A673 (cell line): ENCODE data around the gene HELT. TPM values are rescaled to one million over a fixed set of nuclear protein-coding genes. Genes with fewer than 3 reads are reported as not detected.
"Not testable (repeated sequence)": the region's sequence is repeated elsewhere in the genome, so short reads cannot be mapped to it uniquely, and the experiment has no call there.

Experiments
- BruUV-seq: library from RNA; stranded (reverse); fragments of 400-500 nt; replicated peaks from 2 replicates; lab custom pipeline; 2021; lab: Mats Ljungman, UMichigan
- CTCF ChIA-PET: fragments of 300-600 bp; sonication (Branson Sonifier 250); formaldehyde crosslinking; loops from one replicate; lab custom pipeline; 2022; ENCODE audit warnings: antibody characterized with exemption; lab: Charles Lee
- POLR2A ChIA-PET: fragments of 300-600 bp; sonication (Branson Sonifier 250); formaldehyde crosslinking; loops from one replicate; lab custom pipeline; 2022; ENCODE audit warnings: antibody characterized with exemption; ENCODE audit not compliant: low non-redundant PET; lab: Charles Lee
- DNase-seq: peaks from one replicate; pipeline ENCODE4 v3.0.0-alpha.2; 2015; ENCODE audit warnings: low spot score
- H3K27ac ChIP-seq: fragments of 200-600 bp; sonication (generic); 2 replicates; pipeline ENCODE4 v1.5.1; 2016; ENCODE audit warnings: mixed run types, low read depth, mild to moderate bottlenecking, mixed read lengths, antibody characterized with exemption, low read length; ENCODE audit not compliant: poor library complexity, severe bottlenecking
- H3K27me3 ChIP-seq: fragments of 200-600 bp; sonication (generic); replicated peaks from 2 replicates; pipeline ENCODE4 v1.6.1; 2017; ENCODE audit warnings: mixed run types, low read depth, mild to moderate bottlenecking, mixed read lengths, antibody characterized with exemption, low read length; ENCODE audit not compliant: insufficient read depth, poor library complexity
- H3K36me3 ChIP-seq: fragments of 200-600 bp; sonication (generic); 2 replicates; pipeline ENCODE4 v1.6.1; 2016; ENCODE audit warnings: mixed run types, mild to moderate bottlenecking, mixed read lengths, antibody characterized with exemption, low read length; ENCODE audit not compliant: insufficient read depth, poor library complexity, severe bottlenecking
- H3K4me1 ChIP-seq: fragments of 200-600 bp; sonication (generic); 2 replicates; pipeline ENCODE4 v1.6.1; 2017; ENCODE audit warnings: mixed run types, mild to moderate bottlenecking, mixed read lengths, antibody characterized with exemption, low read length; ENCODE audit not compliant: insufficient read depth, poor library complexity, severe bottlenecking
- H3K4me3 ChIP-seq: fragments of 200-600 bp; sonication (generic); 2 replicates; pipeline ENCODE4 v1.5.1; 2016; ENCODE audit warnings: low read depth, mixed run types, mild to moderate bottlenecking, mixed read lengths, low read length; ENCODE audit not compliant: poor library complexity, severe bottlenecking
- H3K9me3 ChIP-seq: fragments of 200-600 bp; sonication (generic); 2 replicates; pipeline ENCODE4 v1.6.1; 2016; ENCODE audit warnings: mixed run types, low read depth, mild to moderate bottlenecking, mixed read lengths, antibody characterized with exemption, low read length; ENCODE audit not compliant: poor library complexity, severe bottlenecking
- CTCF ChIP-seq: fragments of 300-800, 200-600 bp; sonication (generic); conservative IDR thresholded peaks from 2 replicates; pipeline ENCODE4 v1.5.1; 2017; ENCODE audit warnings: low read depth, mild to moderate bottlenecking, antibody characterized with exemption, low read length, moderate library complexity, mixed read lengths
- EZH2 ChIP-seq: fragments of 200-600 bp; sonication (generic); IDR thresholded peaks from 2 replicates; pipeline ENCODE4 v1.6.1; 2017; ENCODE audit warnings: borderline replicate concordance, low read depth, mild to moderate bottlenecking, mixed read lengths, antibody characterized with exemption, low read length; ENCODE audit not compliant: poor library complexity, severe bottlenecking
- intact Hi-C: fragments of 100-400 bp; cut with micrococcal nuclease; formaldehyde crosslinking; loops from one replicate; pipeline ENCODE4 v1.10.0; 2022; ENCODE audit not compliant: unreplicated experiment
- total RNA-seq: library from RNA; stranded (reverse); gene quantifications from 2 replicates; pipeline ENCODE4 v1.2.3, GENCODE V29; 2021

The HELT gene
- total RNA-seq, 1 experiment from 2014 or later: not detected

GRCh38 chr4:184972991-184973390 is 45.3 kb upstream of the HELT start:
- Histone ChIP-seq H3K27me3 (no peaks in the 10 kb centered on the region), H3K36me3 (no peaks in the 10 kb centered on the region), H3K4me3 (no peak overlapping the region), H3K27ac (no peak overlapping the region), H3K9me3 (peaks cover 8% of the 10 kb centered on the region), H3K4me1 (no peaks in the 10 kb centered on the region)
- BruUV-seq: no TSS peak
- intact Hi-C loops: no loop called here
- POLR2A ChIA-PET: no interaction called here
- no peak for TF ChIP-seq EZH2
- no peak for TF ChIP-seq CTCF
- CTCF ChIA-PET: no interaction called here
- no peak for DNase-seq

GRCh38 chr4:184976348-184976747 is 41.9 kb upstream of the HELT start:
- H3K36me3 ChIP-seq, DNase-seq, H3K9me3 ChIP-seq, POLR2A ChIA-PET, BruUV-seq, intact Hi-C loops, CTCF ChIA-PET, H3K27ac ChIP-seq, H3K27me3 ChIP-seq, H3K4me1 ChIP-seq, H3K4me3 ChIP-seq: not testable (repeated sequence)

GRCh38 chr4:184977747-184978146 is 40.5 kb upstream of the HELT start:
- intact Hi-C loops: no loop called here
- no TSS peak for BruUV-seq
- H3K9me3 ChIP-seq: no peaks in the 10 kb centered on the region

More at GRCh38 chr4:184977747-184978146, 40.5 kb upstream of the HELT start:
- POLR2A ChIA-PET: no interaction called here
- no peaks in the 10 kb centered on the region for H3K36me3 ChIP-seq
- no peak overlapping the region for H3K27ac ChIP-seq
- H3K4me3 ChIP-seq: no peak overlapping the region
- CTCF ChIA-PET: no interaction called here
- H3K4me1 ChIP-seq: no peaks in the 10 kb centered on the region
- no peaks in the 10 kb centered on the region for H3K27me3 ChIP-seq
- no peak for TF ChIP-seq CTCF
- TF ChIP-seq EZH2: no peak
- no peak for DNase-seq
